22Rv1 (cell line): ENCODE data around the gene SLC35D3.

Experiments
- CTCF ChIP-seq: fragments of 450-650 bp; IDR thresholded peaks from 2 replicates; pipeline ENCODE4 v1.5.1; 2017; ENCODE audit warnings: mild to moderate bottlenecking
- ZFX ChIP-seq: fragments of 450-650 bp; IDR thresholded peaks from 2 replicates; pipeline ENCODE4 v1.6.1; 2017; ENCODE audit warnings: antibody characterized with exemption, borderline replicate concordance

- TF ChIP-seq CTCF (no peak), ZFX (no peak)
Observed at GRCh38 chr6:136932599-136932998, 10.5 kb downstream of the SLC35D3 start.
